ENCODE data around the gene HSPA13. TPM values are rescaled to one million over a fixed set of nuclear protein-coding genes. Genes with fewer than 3 reads are reported as not detected.
"Not testable (repeated sequence)": the region's sequence is repeated elsewhere in the genome, so short reads cannot be mapped to it uniquely, and the experiment has no call there.

HSPA13 gene
- total RNA-seq, 1 experiment from 2014 or later = 87.2 TPM

- H3K9me3 ChIP-seq (replicated peaks) = no peaks in the 10 kb centered on the region
- H3K4me1 ChIP-seq (replicated peaks) = no peaks in the 10 kb centered on the region
- no peak overlapping the region for H3K4me3 ChIP-seq
- DNase-seq (ENCODE audit: low read depth in 1 of 2, low spot score in 2 of 2) = no peak
- H3K36me3 ChIP-seq = no peaks in the 10 kb centered on the region
- no peak overlapping the region for H3K27ac ChIP-seq
- H3K27me3 ChIP-seq (replicated peaks) = no peaks in the 10 kb centered on the region; the same call in 1 of the 2 replicates
These were observed 21.0 kb downstream of the HSPA13 start for GRCh38 chr21:14361958-14362357.

- Histone ChIP-seq H3K4me3 (no peak overlapping the region), H3K27ac (no peak overlapping the region), H3K9me3 (replicated peaks) (no peaks in the 10 kb centered on the region), H3K36me3 (no peaks in the 10 kb centered on the region), H3K4me1 (replicated peaks) (no peaks in the 10 kb centered on the region), H3K27me3 (replicated peaks) (no peaks in the 10 kb centered on the region; the same call in 1 of the 2 replicates)
- no peak for DNase-seq (ENCODE audit: low read depth in 1 of 2, low spot score in 2 of 2)
These were observed 24.2 kb downstream of the HSPA13 start for GRCh38 chr21:14358775-14359174.

GRCh38 chr21:14356746-14357145 lies 26.2 kb downstream of the HSPA13 start:
- Histone ChIP-seq H3K36me3 (no peaks in the 10 kb centered on the region), H3K9me3 (replicated peaks) (no peaks in the 10 kb centered on the region), H3K27ac (no peak overlapping the region), H3K27me3 (replicated peaks) (0 out of 2 replicates have a peak, but pooled peaks cover 4% of the 10 kb centered on the region), H3K4me3 (no peak overlapping the region), H3K4me1 (replicated peaks) (no peaks in the 10 kb centered on the region)
- no peak for DNase-seq (ENCODE audit: low read depth in 1 of 2, low spot score in 2 of 2)

- Histone ChIP-seq H3K9me3 (replicated peaks) (no peaks in the 10 kb centered on the region), H3K4me1 (replicated peaks) (no peaks in the 10 kb centered on the region), H3K27ac (no peak overlapping the region), H3K36me3 (no peaks in the 10 kb centered on the region), H3K27me3 (replicated peaks) (0 out of 2 replicates have a peak, but pooled peaks cover 4% of the 10 kb centered on the region), H3K4me3 (no peak overlapping the region)
- DNase-seq (ENCODE audit: low read depth in 1 of 2, low spot score in 2 of 2) = no peak
These were observed 28.4 kb downstream of the HSPA13 start for GRCh38 chr21:14354515-14354914.

DNA sequence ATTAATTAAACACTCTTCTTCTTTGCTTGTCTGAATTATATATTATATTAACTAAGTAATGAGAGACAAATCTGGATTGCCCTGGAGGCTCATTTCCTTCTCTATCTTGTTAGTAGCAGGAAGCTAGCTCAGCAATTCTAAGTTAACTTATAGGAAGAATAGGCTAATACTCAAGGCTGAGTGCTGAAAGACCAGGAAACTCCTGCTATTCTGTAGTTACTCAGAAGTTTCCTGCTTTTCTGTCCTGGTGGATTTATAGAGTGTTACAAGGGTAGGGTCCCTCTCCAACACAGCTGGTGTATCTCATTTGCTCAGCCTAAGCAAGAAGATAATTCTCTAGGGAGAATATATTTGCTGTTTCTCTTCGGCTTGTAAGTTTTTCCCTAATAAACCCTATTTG lies 29.2 kb downstream of the HSPA13 start:
- Histone ChIP-seq H3K36me3 (no peaks in the 10 kb centered on the region), H3K9me3 (replicated peaks) (no peaks in the 10 kb centered on the region), H3K27me3 (replicated peaks) (0 out of 2 replicates have a peak, but pooled peaks cover 4% of the 10 kb centered on the region), H3K4me1 (replicated peaks) (no peaks in the 10 kb centered on the region), H3K27ac (no peak overlapping the region), H3K4me3 (no peak overlapping the region)
- DNase-seq (ENCODE audit: low read depth in 1 of 2, low spot score in 2 of 2) = no peak

- H3K27ac ChIP-seq = no peak overlapping the region
- H3K4me3 ChIP-seq = no peak overlapping the region
- H3K4me1 ChIP-seq (replicated peaks) = no peaks in the 10 kb centered on the region
- H3K9me3 ChIP-seq (replicated peaks) = no peaks in the 10 kb centered on the region
- no peak for DNase-seq (ENCODE audit: low read depth in 1 of 2, low spot score in 2 of 2)
- no peaks in the 10 kb centered on the region for H3K36me3 ChIP-seq
- H3K27me3 ChIP-seq (replicated peaks) = 0 out of 2 replicates have a peak, but pooled peaks cover 4% of the 10 kb centered on the region
These were observed 29.7 kb downstream of the HSPA13 start for GRCh38 chr21:14353231-14353630.

- H3K27me3 ChIP-seq (replicated peaks); H3K36me3 ChIP-seq; DNase-seq (ENCODE audit: low read depth in 1 of 2, low spot score in 2 of 2); H3K4me1 ChIP-seq (replicated peaks); H3K4me3 ChIP-seq; H3K27ac ChIP-seq; H3K9me3 ChIP-seq (replicated peaks): not testable (repeated sequence)
These were observed 55.6 kb downstream of the HSPA13 start for GRCh38 chr21:14327346-14327745.

- no peaks in the 10 kb centered on the region for H3K36me3 ChIP-seq
- no peak for DNase-seq (ENCODE audit: low read depth in 1 of 2, low spot score in 2 of 2)
- no peaks in the 10 kb centered on the region for H3K9me3 ChIP-seq (replicated peaks)
- no peaks in the 10 kb centered on the region for H3K4me1 ChIP-seq (replicated peaks)
- no peak overlapping the region for H3K27ac ChIP-seq
- H3K4me3 ChIP-seq = no peak overlapping the region
- no peaks in the 10 kb centered on the region for H3K27me3 ChIP-seq (replicated peaks)
These were observed 57.4 kb downstream of the HSPA13 start for GRCh38 chr21:14325595-14325994.

Other genes starting within 250 kb of the HSPA13 start
- gene LIPI, start 172.2 kb downstream of the HSPA13 start, total RNA-seq (2014; rRNA removed; shearing (Covaris generic)) = not detected in 2 replicates
- gene RBM11, start 167.0 kb downstream of the HSPA13 start, total RNA-seq (2014; rRNA removed; shearing (Covaris generic)) = not detected in 2 replicates
- gene SAMSN1, start 163.2 kb upstream of the HSPA13 start, total RNA-seq (2014; rRNA removed; shearing (Covaris generic)) = not detected in 2 replicates